ENCODE measurements around the gene RXRA.

The RXRA gene

DNA sequence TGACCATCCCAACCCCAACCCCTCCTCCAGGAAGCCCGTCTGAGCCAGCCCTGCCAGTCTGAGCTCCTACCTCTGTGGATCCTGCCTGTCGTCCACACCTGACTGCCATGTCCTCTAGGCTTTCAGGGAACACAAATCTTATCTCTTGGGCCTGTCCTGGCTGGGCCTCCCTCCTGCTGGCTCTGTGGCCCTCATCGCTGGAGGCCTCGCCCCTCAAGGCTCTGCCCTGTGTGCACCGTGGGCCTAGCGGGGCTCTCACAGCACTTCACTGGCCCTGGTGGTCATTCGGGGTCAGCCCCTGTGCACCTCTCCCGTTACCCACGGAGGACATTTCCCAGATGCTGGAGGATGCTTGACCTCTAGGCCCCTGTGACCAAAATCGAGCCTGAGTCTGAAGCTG lies 133.3 kb downstream of the RXRA start:
- TF ChIP-seq ZNF660 (tag by site-specific recombination; IDR thresholded peaks at IDR 0.05) (no peak), HOXD13 (CRISPR knock-in tag; IDR thresholded peaks at IDR 0.05; ENCODE audit: borderline replicate concordance) (no peak), KLF7 (tag by site-specific recombination; IDR thresholded peaks at IDR 0.05; ENCODE audit: borderline replicate concordance) (no peak), ZBTB17 (tag by site-specific recombination; IDR thresholded peaks at IDR 0.05) (no peak), ZNF701 (tag by site-specific recombination; IDR thresholded peaks at IDR 0.05) (no peak), ZNF747 (tag by site-specific recombination; IDR thresholded peaks at IDR 0.05) (no peak), GLIS2 (tag by site-specific recombination; IDR thresholded peaks at IDR 0.05) (no peak), ZNF157 (tag by site-specific recombination; IDR thresholded peaks at IDR 0.05) (no peak), ZNF341 (tag by site-specific recombination; IDR thresholded peaks at IDR 0.05; ENCODE audit: low read depth) (no peak), ZNF76 (tag by site-specific recombination; IDR thresholded peaks at IDR 0.05; ENCODE audit: borderline replicate concordance, low read depth) (no peak), REST (tag by site-specific recombination; IDR thresholded peaks at IDR 0.05) (no peak), RBAK (tag by site-specific recombination; IDR thresholded peaks at IDR 0.05) (no peak)
- TF ChIP-seq, protein P1, sequence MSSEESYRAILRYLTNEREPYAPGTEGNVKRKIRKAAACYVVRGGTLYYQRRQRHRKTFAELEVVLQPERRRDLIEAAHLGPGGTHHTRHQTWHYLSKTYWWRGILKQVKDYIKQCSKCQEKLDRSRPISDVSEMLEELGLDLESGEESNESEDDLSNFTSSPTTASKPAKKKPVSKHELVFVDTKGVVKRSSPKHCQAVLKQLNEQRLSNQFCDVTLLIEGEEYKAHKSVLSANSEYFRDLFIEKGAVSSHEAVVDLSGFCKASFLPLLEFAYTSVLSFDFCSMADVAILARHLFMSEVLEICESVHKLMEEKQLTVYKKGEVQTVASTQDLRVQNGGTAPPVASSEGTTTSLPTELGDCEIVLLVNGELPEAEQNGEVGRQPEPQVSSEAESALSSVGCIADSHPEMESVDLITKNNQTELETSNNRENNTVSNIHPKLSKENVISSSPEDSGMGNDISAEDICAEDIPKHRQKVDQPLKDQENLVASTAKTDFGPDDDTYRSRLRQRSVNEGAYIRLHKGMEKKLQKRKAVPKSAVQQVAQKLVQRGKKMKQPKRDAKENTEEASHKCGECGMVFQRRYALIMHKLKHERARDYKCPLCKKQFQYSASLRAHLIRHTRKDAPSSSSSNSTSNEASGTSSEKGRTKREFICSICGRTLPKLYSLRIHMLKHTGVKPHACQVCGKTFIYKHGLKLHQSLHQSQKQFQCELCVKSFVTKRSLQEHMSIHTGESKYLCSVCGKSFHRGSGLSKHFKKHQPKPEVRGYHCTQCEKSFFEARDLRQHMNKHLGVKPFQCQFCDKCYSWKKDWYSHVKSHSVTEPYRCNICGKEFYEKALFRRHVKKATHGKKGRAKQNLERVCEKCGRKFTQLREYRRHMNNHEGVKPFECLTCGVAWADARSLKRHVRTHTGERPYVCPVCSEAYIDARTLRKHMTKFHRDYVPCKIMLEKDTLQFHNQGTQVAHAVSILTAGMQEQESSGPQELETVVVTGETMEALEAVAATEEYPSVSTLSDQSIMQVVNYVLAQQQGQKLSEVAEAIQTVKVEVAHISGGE (tag by site-specific recombination; conservative IDR thresholded peaks at IDR 0.05; ENCODE audit: low read depth), result no peak
- POLR2A ChIA-PET, result interaction anchor here (0.6 kb wide), 1 partner anchor 12 kb away, joined by 3 read pairs; no protein-coding TSS in a partner anchor

GRCh38 chr9:134460206-134460605 lies 134.0 kb downstream of the RXRA start:
- POLR2A ChIA-PET, result interaction anchor here (0.6 kb wide), 1 partner anchor 12 kb away, joined by 3 read pairs; no protein-coding TSS in a partner anchor
- no peak overlapping the region for H3K4me3 ChIP-seq (ENCODE audit: low read depth, low read length)
- no peaks in the 10 kb centered on the region for H3K9me3 ChIP-seq (ENCODE audit: control insufficient read depth, insufficient read depth, low read depth, low read length)
- no peaks in the 10 kb centered on the region for H3K36me3 ChIP-seq (ENCODE audit: control insufficient read depth in 2 of 2, insufficient read depth in 1 of 2, low read length in 2 of 2)
- H3K27ac ChIP-seq (ENCODE audit: extremely low read depth, low read depth, low read length), result no peak overlapping the region
- CTCF ChIA-PET, result interaction anchor here (0.5 to 3.2 kb wide), 4 partner anchors 11 to 286 kb away, joined by 3 to 20 read pairs (median 3); no protein-coding TSS in a partner anchor
- no peaks in the 10 kb centered on the region for H3K4me1 ChIP-seq (ENCODE audit: control insufficient read depth, insufficient read depth, low read length)
- TF ChIP-seq, protein P2, sequence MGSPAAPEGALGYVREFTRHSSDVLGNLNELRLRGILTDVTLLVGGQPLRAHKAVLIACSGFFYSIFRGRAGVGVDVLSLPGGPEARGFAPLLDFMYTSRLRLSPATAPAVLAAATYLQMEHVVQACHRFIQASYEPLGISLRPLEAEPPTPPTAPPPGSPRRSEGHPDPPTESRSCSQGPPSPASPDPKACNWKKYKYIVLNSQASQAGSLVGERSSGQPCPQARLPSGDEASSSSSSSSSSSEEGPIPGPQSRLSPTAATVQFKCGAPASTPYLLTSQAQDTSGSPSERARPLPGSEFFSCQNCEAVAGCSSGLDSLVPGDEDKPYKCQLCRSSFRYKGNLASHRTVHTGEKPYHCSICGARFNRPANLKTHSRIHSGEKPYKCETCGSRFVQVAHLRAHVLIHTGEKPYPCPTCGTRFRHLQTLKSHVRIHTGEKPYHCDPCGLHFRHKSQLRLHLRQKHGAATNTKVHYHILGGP (tag by site-specific recombination; IDR thresholded peaks at IDR 0.05), result no peak

More for the DNA sequence above, 133.3 kb downstream of the RXRA start:
- CTCF ChIA-PET, result interaction anchor here (0.6 to 3.2 kb wide), 4 partner anchors 10 to 285 kb away, joined by 3 to 20 read pairs (median 4); no protein-coding TSS in a partner anchor
- Histone ChIP-seq H3K9me3 (ENCODE audit: control insufficient read depth, insufficient read depth, low read depth, low read length) (no peaks in the 10 kb centered on the region), H3K4me3 (ENCODE audit: low read depth, low read length) (no peak overlapping the region), H3K4me1 (ENCODE audit: control insufficient read depth, insufficient read depth, low read length) (no peaks in the 10 kb centered on the region), H3K36me3 (ENCODE audit: control insufficient read depth in 2 of 2, insufficient read depth in 1 of 2, low read length in 2 of 2) (no peaks in the 10 kb centered on the region), H3K27ac (ENCODE audit: extremely low read depth, low read depth, low read length) (no peak overlapping the region)

Measured in HEK293 (cell line).